ENCODE measurements around the gene RIPK1.
A peak's percentile ranks its signal among the peaks of the same experiment; 100 is the strongest.
"Not testable (repeated sequence)": the region's sequence is repeated elsewhere in the genome, so short reads cannot be mapped to it uniquely, and the experiment has no call there.

The RIPK1 gene

DNA sequence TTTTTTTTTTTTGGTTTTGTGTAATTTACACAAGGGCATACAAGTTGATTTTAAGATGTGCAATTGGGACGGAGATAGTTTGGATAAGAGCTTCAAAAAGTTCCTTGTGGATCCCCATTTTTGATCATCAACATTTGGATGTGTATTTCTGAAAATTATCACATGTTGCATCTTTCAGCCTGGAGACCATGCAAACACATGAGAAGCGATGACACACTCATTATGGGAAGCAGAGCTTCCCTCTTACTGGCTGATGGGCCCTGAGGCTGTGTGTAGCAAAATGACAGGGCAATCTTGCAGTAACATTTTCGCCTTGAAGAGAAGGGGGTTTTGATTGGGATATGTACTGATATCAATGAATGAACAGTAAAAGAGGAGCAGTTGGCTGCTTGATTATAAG, 22.0 kb upstream of the RIPK1 start:
- DNase-seq, result no peak

DNA sequence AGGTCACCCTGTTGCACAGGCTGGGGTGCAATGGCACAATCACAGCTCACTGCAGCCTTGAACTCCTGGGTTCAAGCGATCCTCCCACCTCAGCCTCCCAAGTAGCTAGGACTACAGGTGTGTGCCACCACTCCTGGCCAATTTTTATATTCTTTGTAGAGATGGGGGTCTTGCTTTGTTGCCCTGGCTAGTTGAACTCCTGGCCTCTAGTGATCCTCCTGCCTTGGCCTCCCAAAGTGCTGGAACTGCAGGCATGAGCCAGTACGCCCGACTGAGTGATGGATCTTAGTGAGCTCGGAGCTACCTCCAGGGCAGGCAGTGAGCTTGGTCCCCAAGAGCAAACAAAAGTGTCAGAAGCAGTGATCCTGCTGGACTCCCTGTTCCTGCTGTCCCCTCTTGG, 20.3 kb upstream of the RIPK1 start:
- DNase-seq, result not testable (repeated sequence)

DNA sequence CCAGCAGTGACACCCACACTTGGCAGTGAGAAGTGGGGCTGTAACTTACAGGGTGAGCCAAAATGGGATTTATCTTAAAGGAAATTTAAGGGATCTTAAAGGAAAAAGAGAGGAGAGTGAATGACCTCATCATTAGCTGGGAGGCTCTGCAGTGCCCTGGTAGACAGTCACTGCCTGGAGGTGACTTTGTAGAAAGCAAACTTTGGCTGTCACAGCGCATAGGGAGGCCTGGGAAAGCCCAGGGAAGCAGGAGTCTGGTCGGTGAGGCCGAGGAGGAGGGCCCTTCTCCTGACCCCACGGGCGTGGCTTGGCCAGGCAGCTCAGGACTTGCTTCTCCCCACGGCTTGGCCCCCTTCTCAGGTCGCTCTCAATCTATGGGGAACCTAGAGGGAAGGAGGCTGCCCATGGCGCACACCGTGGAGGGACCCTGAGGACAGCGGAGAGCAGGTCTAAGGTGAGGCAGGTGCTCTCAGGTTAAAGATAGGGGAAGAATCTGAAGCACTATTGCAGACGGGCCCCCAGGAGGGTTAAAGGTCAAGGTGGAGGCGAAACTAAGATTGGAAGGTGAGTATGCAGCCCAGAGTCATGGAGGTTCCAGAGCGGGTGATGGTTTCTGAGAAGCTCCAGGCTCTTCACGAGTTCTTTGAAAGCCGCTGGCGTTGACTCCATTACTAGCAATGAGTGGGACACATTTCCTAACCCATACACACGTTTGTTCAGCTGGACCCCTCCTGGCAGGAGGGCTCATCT, 15.6 kb upstream of the RIPK1 start:
- DNase-seq, result no peak

DNA sequence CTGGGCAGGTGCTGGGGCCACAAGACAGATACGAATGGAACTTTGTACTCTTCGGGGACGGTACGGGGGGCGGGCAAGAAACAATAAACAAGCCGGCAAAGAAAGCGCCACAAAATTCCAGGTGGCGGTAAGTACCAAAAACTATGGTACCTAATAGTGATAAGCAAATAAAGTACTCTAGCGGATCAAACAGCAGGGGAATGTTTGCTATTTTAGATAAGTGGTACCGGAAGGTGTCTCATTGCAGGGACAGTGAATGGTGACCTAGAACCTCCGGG, 15.1 kb upstream of the RIPK1 start:
- DNase-seq, result no peak

DNA sequence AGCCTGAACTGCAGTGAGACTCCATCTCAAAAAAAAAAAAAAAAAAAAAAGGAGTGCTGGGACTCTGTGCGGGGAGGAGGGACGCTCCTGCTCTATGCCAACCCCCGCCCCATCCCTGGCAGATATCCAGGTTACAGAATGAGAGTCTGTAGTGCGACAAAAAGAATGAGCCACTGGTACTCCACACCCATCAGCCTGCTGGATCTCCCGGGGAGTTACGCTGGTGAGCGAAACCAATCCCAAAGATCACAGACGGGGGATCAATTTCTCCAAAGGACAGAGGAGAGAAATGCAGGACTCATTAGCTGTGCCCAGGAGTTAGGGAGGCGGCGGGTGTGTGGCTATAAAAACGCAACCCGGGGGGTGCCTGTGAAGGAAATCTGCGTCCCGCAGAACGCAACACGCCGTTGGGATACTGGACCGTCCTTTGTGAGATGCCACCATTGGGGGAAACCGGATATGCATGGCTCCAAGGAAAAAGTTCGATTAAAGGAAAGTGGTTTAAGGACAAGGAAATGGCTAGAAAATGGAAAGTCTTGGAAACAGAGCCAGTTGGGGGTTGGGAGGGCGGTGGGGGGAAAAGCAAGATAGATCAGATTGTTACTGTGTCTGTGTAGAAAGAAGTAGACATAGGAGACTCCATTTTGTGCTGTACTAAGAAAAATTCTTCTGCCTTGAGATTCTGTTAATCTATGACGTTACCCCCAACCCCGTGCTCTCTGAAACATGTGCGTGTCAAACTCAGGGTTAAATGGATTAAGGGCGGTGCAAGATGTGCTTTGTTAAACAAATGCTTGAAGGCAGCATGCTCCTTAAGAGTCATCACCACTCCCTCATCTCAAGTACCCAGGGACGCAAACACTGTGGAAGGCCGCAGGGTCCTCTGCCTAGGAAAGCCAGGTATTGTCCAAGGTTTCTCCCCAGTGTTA, 13.8 kb upstream of the RIPK1 start:
- DNase-seq, result not testable (repeated sequence)

DNA sequence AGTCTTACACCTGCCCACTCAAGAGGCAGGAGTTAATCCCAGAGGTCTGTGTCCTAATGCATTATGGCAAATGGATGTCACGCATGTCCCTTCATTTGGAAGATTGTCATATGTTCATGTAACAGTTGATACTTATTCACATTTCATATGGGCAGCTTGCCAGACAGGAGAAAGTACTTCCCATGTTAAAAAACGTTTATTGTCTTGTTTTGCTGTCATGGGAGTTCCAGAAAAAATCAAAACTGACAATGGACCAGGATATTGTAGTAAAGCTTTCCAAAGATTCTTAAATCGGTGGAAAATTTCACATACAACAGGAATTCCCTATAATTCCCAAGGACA, 13.2 kb upstream of the RIPK1 start:
- not testable (repeated sequence) for DNase-seq

DNA sequence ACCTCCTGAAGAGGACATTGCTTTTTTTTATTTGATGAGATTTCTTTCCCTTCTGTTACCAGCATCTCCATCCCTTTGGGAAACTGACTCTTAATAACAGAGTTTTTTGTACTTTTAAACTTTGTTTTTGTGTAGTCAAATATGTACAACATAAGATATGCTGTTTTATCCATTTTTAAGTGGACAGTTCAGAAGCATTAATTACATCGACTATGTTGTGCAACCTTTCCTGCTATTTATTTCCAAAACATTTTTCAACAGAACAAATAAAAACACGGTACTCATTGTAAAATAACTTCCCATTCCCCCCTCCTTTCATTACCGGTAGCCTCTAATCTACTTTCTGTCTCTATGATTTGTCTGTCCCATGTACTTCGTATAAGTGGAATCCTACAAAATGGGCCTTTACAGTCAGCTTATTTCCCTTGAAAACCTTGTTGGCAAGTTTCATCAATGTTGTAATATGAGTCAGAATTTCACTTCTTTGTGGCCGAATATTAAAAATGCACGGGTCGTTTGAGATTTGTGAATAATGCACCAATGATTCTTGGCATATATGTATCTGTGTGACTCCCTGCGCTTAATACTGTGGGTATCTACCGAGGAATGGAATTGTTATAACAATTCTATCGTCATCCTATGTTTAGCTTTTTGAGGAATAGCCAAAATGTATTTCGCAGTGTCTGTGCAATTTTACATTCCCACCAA, 11.1 kb upstream of the RIPK1 start:
- DNase-seq, result no peak

DNA sequence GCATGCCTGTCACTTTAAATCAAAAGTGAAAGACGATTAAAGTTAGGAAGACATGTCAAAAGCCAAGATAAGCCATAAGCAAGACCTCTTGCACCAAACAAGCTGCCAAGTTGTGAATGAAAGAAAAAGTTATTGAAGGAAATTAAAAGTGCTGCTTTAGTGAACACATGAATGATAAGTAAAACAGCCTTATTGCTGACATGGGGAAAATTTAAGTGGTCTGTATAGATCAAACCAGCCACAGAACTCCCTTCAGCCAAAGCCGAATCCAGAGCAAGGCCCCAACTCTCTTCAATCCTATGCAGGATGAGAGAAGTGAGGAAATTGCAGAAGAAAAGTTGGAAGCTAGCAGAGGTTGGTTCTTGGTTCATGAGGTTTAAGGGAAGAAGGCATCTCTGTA, 9.3 kb upstream of the RIPK1 start:
- DNase-seq, result no peak

DNA sequence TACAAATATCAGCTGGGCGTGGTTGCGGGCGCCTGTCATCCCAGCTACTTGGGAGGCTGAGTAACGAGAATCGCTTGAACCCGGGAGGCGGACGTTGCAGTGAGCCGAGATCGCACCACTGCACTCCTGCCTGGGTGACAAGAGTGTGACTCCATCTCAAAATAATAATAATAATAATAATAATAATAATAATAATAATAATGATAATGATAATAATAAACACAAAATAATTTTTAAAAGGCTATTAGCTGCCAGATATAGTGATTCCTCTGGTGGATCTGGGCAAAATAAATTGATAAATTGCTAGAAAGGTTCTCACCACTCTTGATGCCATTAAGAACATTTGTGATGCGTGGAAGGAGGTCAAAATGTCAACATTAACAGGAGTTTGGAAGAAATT, 8.2 kb upstream of the RIPK1 start:
- not testable (repeated sequence) for DNase-seq

DNA sequence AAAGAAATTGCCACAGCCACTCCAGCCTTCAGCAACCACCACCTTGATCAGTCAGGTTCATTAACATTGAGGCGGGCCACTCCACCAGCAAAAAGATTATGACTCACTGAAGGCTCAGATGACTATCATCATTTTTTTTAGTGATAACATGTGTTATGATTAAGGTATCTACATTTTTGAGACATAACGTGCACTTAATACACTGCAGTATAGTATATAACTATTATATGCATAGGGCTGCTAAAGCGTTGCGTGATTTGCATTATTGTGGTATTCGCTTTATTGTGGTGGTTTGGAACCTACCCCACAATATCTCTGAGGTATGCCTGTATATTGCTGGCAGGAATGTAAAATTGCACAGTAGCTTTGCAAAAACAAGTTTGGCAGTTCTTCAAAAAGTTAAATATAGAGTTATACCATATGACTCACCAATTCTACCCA, 6.8 kb upstream of the RIPK1 start:
- no peak for DNase-seq

DNA sequence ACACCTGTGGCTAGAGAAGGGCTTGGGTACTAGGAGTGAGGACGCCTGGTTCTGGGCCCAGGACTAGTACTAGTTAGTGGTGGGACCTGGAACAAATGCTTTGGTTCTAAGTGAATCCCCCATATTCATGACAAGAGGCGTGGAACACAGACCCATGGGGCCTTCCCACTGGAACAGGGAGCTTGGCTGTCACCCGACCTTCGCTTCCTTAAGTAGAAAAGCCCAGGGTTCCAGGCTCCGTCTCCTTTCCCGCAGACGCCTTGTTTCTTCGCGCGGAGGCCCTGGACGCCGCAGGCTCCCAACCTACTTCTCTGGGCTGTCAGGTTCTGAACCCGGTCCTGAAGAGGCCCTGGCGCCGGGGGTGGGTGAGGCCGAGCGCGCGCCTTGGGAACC, 5.0 kb upstream of the RIPK1 start:
- not testable (repeated sequence) for DNase-seq

DNA sequence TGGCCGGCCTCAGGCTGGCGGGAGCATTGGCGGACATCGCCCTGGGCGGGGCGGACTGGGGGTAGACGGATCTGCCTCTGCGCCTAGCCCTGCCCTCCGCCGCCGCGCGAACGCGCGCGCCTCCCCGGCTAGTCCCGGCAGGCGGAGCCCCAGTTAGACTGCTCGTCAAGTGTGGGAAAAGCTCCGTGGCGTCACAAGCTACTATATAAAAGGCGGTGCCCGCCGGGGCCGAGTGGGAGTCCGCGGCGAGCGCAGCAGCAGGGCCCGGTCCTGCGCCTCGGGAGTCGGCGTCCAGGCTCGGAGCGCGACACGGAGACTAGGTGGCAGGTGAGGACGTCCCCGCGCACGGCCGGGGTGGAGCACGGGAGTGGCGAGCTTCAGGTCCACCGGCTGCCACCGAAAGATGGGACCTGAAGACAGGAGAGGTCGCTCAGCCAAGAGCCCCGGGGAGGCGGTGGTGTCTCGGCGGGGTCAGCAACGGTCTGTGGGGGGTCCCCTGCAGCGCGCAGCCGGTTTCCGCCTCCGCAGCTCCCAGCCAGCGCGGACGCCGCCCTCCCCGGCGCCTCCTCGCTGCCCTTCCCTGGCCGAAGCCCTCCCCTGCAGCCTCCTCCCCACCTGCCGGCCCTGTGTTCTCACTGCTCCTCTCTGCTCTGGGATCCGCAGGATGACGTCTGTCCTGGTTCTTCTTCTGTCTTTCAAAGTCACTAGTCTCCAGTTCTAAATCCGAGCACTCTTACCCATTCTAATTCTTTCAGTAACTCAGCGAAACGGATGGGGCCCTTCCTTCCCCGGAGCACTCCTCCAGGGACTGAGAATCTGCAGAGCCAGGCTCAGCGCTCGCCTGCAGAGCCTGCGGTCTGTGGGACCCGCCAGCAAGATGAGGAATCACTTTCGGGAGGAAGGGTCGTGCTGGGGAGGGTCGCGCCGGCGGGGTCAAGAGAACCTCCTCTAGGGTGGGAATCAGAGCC, 4.3 kb upstream of the RIPK1 start:
- peak; percentile 91 for DNase-seq

DNA sequence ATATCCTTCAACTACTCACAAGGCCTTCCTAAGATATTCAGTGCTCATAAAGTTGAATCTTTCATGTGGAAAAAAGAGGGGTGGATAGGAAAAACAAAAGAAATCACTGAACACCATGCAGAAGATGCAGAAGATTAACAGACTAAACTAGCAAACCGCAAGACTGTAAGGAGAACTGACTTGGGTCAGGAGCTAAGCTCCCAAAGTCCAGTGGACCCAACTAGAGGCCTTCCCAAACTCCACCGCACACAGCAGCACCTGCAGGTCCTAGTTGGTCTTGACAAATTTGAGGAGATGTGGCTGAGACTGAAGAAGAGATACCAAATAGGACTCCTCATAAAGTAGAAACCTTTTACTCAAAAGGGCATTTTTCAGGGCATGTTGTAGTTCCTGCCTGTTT, 3.3 kb downstream of the RIPK1 start:
- no peak for DNase-seq

DNA sequence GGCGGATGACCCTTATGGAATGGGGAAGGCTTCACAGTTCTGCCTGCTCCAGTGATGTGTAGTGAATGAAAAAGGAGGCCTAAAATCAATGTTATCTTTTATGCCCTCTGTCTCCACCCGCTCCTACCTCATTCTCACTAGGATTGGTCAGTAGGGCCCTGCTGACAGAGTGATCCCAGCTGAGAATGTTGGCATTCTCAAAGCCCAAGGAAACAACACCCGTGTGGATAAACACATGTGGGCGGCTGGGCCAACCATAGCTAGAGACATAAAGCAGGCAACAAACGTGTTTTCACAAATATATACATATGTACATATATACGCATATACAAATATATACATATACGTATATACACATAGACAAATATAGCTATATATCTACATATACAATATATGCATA, 4.5 kb downstream of the RIPK1 start:
- no peak for DNase-seq

DNA sequence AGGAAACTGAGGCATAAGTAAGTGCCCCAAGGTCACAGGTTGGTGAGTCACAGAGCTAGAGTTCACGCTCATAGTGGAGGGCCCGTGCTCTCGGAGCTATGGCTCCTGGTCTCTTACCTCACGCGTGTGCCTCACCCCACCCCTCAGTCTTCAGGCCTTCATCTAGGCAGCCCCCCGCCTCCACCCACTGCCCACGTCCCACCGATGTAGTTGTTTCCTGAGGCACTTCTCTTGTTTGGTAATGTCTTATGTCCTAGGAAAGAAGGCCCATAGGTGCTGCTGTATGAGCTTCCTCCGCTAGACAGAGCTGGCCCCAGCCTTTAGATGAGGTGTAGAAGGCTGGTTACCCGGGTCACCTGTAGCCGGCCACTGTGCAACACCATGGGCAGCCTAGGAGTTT, 5.1 kb downstream of the RIPK1 start:
- no peak for DNase-seq

DNA sequence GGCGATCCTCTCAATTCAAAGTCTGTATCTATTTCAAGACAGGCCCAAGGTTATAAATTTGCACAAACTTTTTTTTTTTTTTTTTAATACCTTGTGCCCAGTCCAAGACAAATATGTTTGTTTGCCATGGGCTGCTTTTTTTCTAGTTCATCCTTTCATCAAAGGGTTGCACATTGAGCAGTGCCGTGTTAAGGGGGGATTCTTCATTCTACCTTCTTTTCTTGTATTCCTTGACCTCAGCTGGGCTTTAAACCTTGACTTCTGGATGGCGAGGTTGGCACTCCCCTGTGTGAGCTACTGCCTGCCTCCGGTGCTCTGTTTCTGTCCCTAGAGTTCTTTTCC, 7.4 kb downstream of the RIPK1 start:
- DNase-seq, result no peak

DNA sequence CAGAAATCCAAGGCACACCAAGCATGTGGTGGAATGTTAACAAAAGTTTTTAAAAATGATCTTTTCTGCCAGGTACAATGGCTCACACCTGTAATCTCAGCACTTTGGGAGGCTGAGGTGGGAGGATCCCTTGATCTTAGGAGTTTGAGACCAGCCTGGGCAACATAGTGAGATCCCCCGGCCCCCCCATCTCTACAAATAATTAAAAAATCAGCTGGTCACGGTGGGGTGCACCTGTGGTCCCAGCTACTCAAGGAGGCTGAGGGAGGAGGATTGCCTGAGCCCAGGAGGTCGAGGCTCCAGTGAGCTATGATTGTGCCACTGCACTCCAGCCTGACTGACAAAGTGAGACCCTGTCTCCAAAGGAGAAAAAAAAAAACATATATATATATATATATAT, 8.0 kb downstream of the RIPK1 start:
- no peak for DNase-seq

DNA sequence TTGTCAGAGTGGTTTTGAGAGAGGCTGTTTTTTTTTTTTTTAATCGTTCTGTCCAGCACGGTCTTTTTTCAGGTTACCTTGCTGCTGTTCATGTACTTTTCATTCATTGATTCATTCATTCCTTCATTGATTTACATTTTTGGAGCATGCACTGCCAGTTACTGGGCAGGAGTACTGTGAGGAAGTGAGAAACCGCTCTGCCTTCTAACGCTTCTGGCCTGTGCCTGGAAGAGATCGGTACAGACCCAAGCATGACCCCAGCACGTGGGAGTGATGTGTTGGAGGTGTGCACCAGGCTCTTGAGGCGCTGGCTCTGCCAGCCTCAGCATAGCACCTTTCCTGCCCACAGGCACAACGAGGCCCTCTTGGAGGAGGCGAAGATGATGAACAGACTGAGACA, 9.1 kb downstream of the RIPK1 start:
- no peak for DNase-seq

DNA sequence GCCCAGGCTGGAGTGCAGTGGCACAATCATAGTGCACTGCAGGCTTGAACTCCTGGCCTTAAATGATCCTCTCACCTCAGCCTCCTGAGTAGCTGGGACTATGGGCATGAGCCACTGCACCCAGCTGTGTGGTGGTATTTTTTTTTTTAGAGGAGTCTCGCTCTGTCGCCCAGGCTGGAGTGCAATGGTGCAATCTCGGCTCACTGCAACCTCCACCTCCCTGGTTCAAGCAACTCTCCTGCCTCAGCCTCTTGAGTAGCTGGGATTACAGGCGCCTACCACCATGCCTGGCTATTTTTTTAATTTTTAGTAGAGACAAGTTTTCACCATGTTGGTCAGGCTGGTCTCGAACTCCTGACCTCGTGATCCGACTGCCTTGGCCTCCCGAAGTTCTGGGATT, 10.7 kb downstream of the RIPK1 start:
- not testable (repeated sequence) for DNase-seq

DNA sequence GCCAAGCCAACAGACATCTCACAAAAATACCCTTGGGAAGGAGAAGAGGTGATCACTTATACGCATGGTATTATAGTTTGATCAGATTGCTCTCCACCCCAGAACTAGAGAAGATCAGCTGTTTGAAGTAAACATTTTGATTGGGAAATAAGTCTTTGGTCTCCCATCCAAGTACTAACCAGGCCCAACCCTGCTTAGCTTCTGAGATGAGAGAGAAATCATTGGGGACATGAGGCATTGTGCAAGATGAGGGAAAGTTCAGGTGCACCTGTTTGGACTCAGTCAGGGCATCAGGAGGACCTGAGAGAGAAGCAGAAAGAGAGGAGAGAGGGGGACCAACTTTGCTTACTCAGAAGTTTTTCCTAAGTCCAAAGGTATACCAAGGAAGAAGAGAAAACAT, 11.4 kb downstream of the RIPK1 start:
- no peak for DNase-seq

DNA sequence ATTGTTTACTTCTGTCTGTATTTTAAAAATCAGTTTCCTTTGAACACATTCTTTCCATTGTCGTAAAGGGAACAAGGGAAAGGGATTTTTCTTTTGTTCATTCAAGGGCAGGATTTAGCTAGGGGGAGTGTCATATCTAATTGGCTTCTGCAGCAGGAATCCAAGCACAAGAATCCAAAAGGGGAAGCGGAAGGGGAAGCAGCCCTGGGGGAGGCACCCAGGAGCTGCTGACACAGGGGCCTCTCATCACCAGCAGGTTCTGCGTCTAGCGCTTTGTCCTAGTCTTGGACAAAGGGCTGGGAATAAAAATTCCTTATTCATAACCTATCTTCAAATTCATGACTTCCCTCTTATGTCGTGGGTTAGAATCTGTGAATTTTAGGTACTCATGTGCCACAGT, 13.7 kb downstream of the RIPK1 start:
- no peak for DNase-seq

DNA sequence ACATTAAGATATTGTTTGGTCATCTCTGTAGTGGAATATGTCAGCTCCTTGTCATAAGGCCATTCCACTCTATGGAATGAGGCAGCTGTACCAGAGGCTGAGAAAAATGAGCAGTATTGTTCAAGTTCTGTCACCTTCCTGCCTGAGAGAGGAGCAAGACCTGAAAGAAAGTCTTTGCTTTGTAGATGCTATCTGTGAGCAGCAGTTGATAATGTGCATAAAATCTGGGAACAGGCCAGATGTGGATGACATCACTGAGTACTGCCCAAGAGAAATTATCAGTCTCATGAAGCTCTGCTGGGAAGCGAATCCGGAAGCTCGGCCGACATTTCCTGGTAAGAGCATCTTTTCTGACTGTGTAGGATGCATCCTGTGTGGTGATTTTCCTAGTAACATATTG, 16.8 kb downstream of the RIPK1 start:
- no peak for DNase-seq
